GM12878 (cell line): ENCODE data around the gene NOP10. TPM values are rescaled to one million over a fixed set of nuclear protein-coding genes. Genes with fewer than 3 reads are reported as not detected.

Experiments used
- ATAC-seq: fragments of 200-7000 bp; cut with Tn5 transposase; 3 replicates; pipeline ENCODE4 v1.9.1; 2020; ENCODE audit warnings: mild to moderate bottlenecking, moderate library complexity
- BruUV-seq: library from RNA; stranded (reverse); fragments of 400-500 nt; replicated peaks from 2 replicates; lab custom pipeline; 2021; lab: Mats Ljungman, UMichigan
- CTCF ChIA-PET: fragments of 300-600 bp; sonication (Branson Sonifier 250); formaldehyde crosslinking; extraction: SDS; loops from one replicate; lab custom pipeline; 2021; ENCODE audit warnings: inconsistent platforms; lab: Yijun Ruan, JAX
- POLR2A ChIA-PET: fragments of 350-600 bp; formaldehyde crosslinking; extraction: SDS; loops from one replicate; lab custom pipeline; 2021; ENCODE audit warnings: inconsistent platforms; lab: Charles Lee
- RAD21 ChIA-PET: fragments of 300-600 bp; sonication (Branson Sonifier 250); formaldehyde crosslinking; loops from one replicate; lab custom pipeline; 2023; ENCODE audit warnings: antibody characterized with exemption; ENCODE audit not compliant: unreplicated experiment; lab: Charles Lee
- SMC1A ChIA-PET: fragments of 300-600 bp; sonication (Branson Sonifier 250); formaldehyde crosslinking; loops from one replicate; lab custom pipeline; 2023; ENCODE audit not compliant: unreplicated experiment, uncharacterized antibody; lab: Charles Lee
- DNase-seq: peaks from one replicate; pipeline ENCODE4 v3.0.0-alpha.2; 2011; ENCODE audit warnings: low read depth, low spot score
- FAIRE-seq: peaks from 3 replicates; lab custom pipeline; 2011; peaks lifted over from hg19 to GRCh38; lab: Jason Lieb, UNC
- H2AFZ ChIP-seq: 2 replicates; pipeline ENCODE4 v1.6.0; 2011; ENCODE audit warnings: low read depth, low read length, control low read depth; ENCODE audit not compliant: control insufficient read depth
- H3K27ac ChIP-seq: 2 replicates; pipeline ENCODE4 v1.5.1; 2011; ENCODE audit warnings: control low read depth; ENCODE audit not compliant: control insufficient read depth, insufficient read depth
- H3K27me3 ChIP-seq, 2 experiments: replicated peaks in 1 of 2; 2 replicates each; pipeline versions ENCODE4 v1.6.0 to v1.6.1; 2011; ENCODE audit warnings: low read length in 1 of 2; ENCODE audit not compliant: control insufficient read depth in 2 of 2, insufficient read depth in 2 of 2
- H3K36me3 ChIP-seq, 2 experiments: 2 replicates each; pipeline ENCODE4 v1.5.1; 2011; ENCODE audit warnings: low read length in 1 of 2; ENCODE audit not compliant: control insufficient read depth in 2 of 2, insufficient read depth in 2 of 2
- H3K4me1 ChIP-seq: 2 replicates; pipeline ENCODE4 v1.6.1; 2011; ENCODE audit warnings: mild to moderate bottlenecking, low read length, moderate library complexity, mixed read lengths; ENCODE audit not compliant: control insufficient read depth, insufficient read depth
- H3K4me2 ChIP-seq: 2 replicates; pipeline ENCODE4 v1.6.0; 2011; ENCODE audit warnings: control low read depth; ENCODE audit not compliant: control insufficient read depth, insufficient read depth
- H3K4me3 ChIP-seq: fragments of 200-600 bp; sonication (generic); 2 replicates; pipeline ENCODE4 v1.5.1; 2016
- H3K79me2 ChIP-seq: 2 replicates; pipeline ENCODE4 v1.6.0; 2011; ENCODE audit warnings: low read length; ENCODE audit not compliant: control insufficient read depth, insufficient read depth
- H3K9ac ChIP-seq: 2 replicates; pipeline ENCODE4 v1.8.0; 2011; ENCODE audit warnings: low read length, control low read depth, mixed read lengths; ENCODE audit not compliant: control insufficient read depth, insufficient read depth
- H3K9me3 ChIP-seq: replicated peaks from 3 replicates; pipeline ENCODE4 v1.5.1; 2011; ENCODE audit warnings: mild to moderate bottlenecking, low read length; ENCODE audit not compliant: control insufficient read depth, insufficient read depth
- H4K20me1 ChIP-seq: 2 replicates; pipeline ENCODE4 v1.6.0; 2011; ENCODE audit not compliant: control insufficient read depth, insufficient read depth
- PRDM15 ChIP-seq: fragments of 450-650 bp; formaldehyde crosslinking; IDR thresholded peaks from 2 replicates; pipeline ENCODE4 v1.4.0; 2020; ENCODE audit warnings: mild to moderate bottlenecking, moderate library complexity
- RFX5 ChIP-seq: IDR thresholded peaks from 2 replicates; pipeline ENCODE4 v1.6.1; 2011; ENCODE audit warnings: low read depth, low read length, improper control_type of control experiment
- WGBS: methylation state at CpG from one replicate; pipeline ENCODE4 v1.1.6; 2016; ENCODE audit warnings: low lambda C conversion rate; ENCODE audit not compliant: insufficient replicate concordance, insufficient coverage; ENCODE audit errors: missing lambda C conversion rate; 5-methylcytosine and 5-hydroxymethylcytosine counted together
- in situ Hi-C: fragments of 300-500 bp; cut with MboI; formaldehyde crosslinking; loops from 9 replicates; pipeline ENCODE4 v1.14.3; 2018; ENCODE audit warnings: mixed read lengths
- intact Hi-C: fragments of 100-400 bp; cut with micrococcal nuclease; formaldehyde crosslinking; loops from one replicate; pipeline ENCODE4 v1.14.2; 2022; ENCODE audit not compliant: unreplicated experiment
- polyA plus RNA-seq, 11 experiments: library from polyadenylated mRNA; depleted of rRNA in 4 of 11; unstranded in 6 of 11; stranded (reverse) in 5 of 11; fragments of >200 nt; fragmentation: Nextera tagmentation in 4 of 11; fragmentation: Illumina TruSeq in 1 of 11; extraction: Ambion mirVana in 4 of 11; extraction: Trizol in 1 of 11; gene quantifications; 1 replicate in 1 of 11; 2 replicates in 10 of 11; pipeline versions ENCODE4 v1.2.1 to v1.2.3, GENCODE V29; 2011 to 2016; ENCODE audit warnings: inconsistent platforms in 2 of 11, missing spikeins in 2 of 11, low read depth in 1 of 11
- total RNA-seq, 4 experiments: library from RNA; depleted of rRNA in 3 of 4; stranded (reverse); fragments of >200 nt in 3 of 4; fragmentation: Illumina TruSeq in 1 of 4; extraction: Trizol in 1 of 4; gene quantifications; 2 replicates each; pipeline versions ENCODE4 v1.2.1 to v1.2.3, GENCODE V29; 2013 to 2021
- TF ChIP-seq, protein P1 (sequence below): fragments of 450-650 bp; IDR thresholded peaks from 2 replicates; pipeline ENCODE4 v1.6.1; 2016; ENCODE audit warnings: mild to moderate bottlenecking

NOP10 gene
- total and polyA plus RNA-seq, 10 of the 15 experiments (the other 5 are each of a cell fraction or from before 2014, with no cell fraction given) = 225 to 1,778 (median 537) TPM

GRCh38 chr15:34330279-34330678 lies 12.7 kb downstream of the NOP10 start:
- Histone ChIP-seq H3K4me1 (peaks cover 36% of the 10 kb centered on the region), H4K20me1 (no peaks in the 10 kb centered on the region), H3K9ac (no peak overlapping the region)
- RAD21 ChIA-PET = interaction anchor here (1.4 to 6.6 kb wide), 7 partner anchors 7 to 100 kb away, joined by 4 to 57 read pairs (median 20); partner anchors contain the start of genes LPCAT4 and SLC12A6
- in situ Hi-C loops (no loop called here), intact Hi-C loops (no loop called here)
- no peak for ATAC-seq
- TF ChIP-seq PRDM15 (CRISPR knock-in tag) (no peak), RFX5 (no peak)
- TF ChIP-seq, protein P1, sequence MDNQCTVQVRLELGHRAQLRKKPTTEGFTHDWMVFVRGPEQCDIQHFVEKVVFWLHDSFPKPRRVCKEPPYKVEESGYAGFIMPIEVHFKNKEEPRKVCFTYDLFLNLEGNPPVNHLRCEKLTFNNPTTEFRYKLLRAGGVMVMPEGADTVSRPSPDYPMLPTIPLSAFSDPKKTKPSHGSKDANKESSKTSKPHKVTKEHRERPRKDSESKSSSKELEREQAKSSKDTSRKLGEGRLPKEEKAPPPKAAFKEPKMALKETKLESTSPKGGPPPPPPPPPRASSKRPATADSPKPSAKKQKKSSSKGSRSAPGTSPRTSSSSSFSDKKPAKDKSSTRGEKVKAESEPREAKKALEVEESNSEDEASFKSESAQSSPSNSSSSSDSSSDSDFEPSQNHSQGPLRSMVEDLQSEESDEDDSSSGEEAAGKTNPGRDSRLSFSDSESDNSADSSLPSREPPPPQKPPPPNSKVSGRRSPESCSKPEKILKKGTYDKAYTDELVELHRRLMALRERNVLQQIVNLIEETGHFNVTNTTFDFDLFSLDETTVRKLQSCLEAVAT = peak; percentile 37
- TF ChIP-seq, all 136 proteins: peak for 1
- Histone ChIP-seq H3K36me3 (no peaks in the 10 kb centered on the region), H3K4me2 (peak overlapping the region; percentile 53), H3K79me2 (peaks cover 91% of the 10 kb centered on the region), H3K9me3 (no peaks in the 10 kb centered on the region), H3K4me3 (peak overlapping the region; percentile 40; the same call in 1 of the 2 replicates), H3K27me3 (no peaks in the 10 kb centered on the region), H2AFZ (no peak overlapping the region), H3K27ac (peak overlapping the region; percentile 90; the same call in 1 of the 2 replicates)
- ChIA-PET POLR2A (interaction anchor here (0.6 to 5.0 kb wide), 10 partner anchors 9 to 637 kb away, joined by 3 to 60 read pairs (median 6); partner anchors contain the start of genes LPCAT4, NOP10 and NUTM1), SMC1A (interaction anchor here (0.6 to 6.8 kb wide), 8 partner anchors 12 to 89 kb away, joined by 3 to 107 read pairs (median 6); partner anchors contain the start of genes LPCAT4, NOP10 and NUTM1), CTCF (interaction anchor here (1.1 to 3.9 kb wide), 6 partner anchors 12 to 88 kb away, joined by 3 to 31 read pairs (median 14); partner anchors contain the start of genes LPCAT4, NOP10 and NUTM1)
- no peak for FAIRE-seq
- DNase-seq = no peak
- WGBS = 90% methylated on average over 5 of the region's 5 CpGs
- no TSS peak for BruUV-seq
